ENCODE data around the gene NELFCD. TPM values are rescaled to one million over a fixed set of nuclear protein-coding genes. Genes with fewer than 3 reads are reported as not detected.
A peak's percentile ranks its signal among the peaks of the same experiment; 100 is the strongest.
"Not testable (repeated sequence)": the region's sequence is repeated elsewhere in the genome, so short reads cannot be mapped to it uniquely, and the experiment has no call there.

The NELFCD gene
- total RNA-seq, 1 donor from 2014 or later = 50.7 TPM

DNA sequence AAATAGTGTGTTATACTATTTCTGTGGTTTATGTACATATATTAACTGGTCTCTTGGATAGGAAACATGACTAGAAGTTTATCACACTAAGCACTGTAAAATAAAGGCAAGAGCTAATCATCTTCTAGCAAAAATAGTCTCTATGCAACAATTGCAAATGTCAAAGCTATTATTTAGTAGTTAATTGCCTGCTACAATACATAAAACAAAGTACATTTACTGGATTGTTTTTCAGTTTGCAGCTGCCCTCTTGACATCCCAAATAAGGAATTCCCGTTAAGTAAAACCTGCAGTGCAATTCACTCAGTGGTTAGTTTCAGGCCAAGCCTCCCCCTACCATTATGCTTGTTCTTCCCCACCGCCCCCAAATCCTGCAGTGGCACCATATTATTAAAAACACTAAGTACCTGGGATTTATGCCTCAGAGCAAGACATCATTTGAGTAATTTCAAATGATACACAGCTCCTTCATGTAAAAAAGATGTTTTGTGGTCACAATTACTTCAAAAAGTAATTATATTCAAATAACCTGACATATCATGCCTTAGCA lies 52.6 kb downstream of the NELFCD start:
- DNase-seq (ENCODE audit: low spot score) = no peak
- no peak for ATAC-seq
- intact Hi-C loops (cut with DNase I) = no loop called here

- ATAC-seq (no peak), DNase-seq (ENCODE audit: low spot score) (no peak)
- intact Hi-C loops (cut with DNase I) = no loop called here
These were observed 54.3 kb downstream of the NELFCD start for GRCh38 chr20:59035381-59035780.

- DNase-seq (ENCODE audit: low spot score) = no peak
These were observed 56.3 kb downstream of the NELFCD start for GRCh38 chr20:59037386-59037785.

DNA sequence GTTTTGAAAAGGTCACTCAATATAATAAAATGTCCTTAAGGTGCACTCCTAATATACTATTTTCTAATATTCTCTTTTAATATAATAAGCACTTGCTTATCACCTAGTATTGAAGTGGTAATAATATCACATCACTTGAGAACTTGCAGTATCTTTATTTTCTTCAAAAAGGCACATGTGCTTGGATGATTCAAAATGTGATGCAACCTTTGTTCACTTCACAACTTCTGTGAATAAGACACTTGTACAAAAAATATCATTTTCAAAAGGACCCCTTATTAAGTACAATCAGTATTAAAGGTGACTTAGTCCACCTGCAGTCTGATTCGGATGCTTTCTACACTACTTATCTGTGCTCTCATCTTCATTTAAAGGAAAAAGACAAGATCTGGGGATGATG lies 58.2 kb downstream of the NELFCD start:
- intact Hi-C loops (cut with DNase I) = no loop called here
- ATAC-seq = no peak
- DNase-seq (ENCODE audit: low spot score) = no peak

More at GRCh38 chr20:59037386-59037785, 56.3 kb downstream of the NELFCD start:
- intact Hi-C loops (cut with DNase I) = no loop called here
- ATAC-seq = no peak

- intact Hi-C loops (cut with DNase I) = no loop called here
- DNase-seq (ENCODE audit: low spot score) (no peak), ATAC-seq (no peak)
These were observed 59.6 kb downstream of the NELFCD start for GRCh38 chr20:59040667-59041066.

- DNase-seq (ENCODE audit: low spot score); ATAC-seq; intact Hi-C loops (cut with DNase I): not testable (repeated sequence)
These were observed 60.4 kb downstream of the NELFCD start for GRCh38 chr20:59041487-59041886.

GRCh38 chr20:59042151-59042795 lies 61.2 kb downstream of the NELFCD start, which contains the start of gene PRELID3B:
TSS of gene PRELID3B (minus strand) at chr20:59042786. CDS start at chr20:59042730, 56 bp downstream.
- ATAC-seq (peak; percentile 53), DNase-seq (ENCODE audit: low spot score) (no peak)
- intact Hi-C loops (cut with DNase I) = no loop called here

DNA sequence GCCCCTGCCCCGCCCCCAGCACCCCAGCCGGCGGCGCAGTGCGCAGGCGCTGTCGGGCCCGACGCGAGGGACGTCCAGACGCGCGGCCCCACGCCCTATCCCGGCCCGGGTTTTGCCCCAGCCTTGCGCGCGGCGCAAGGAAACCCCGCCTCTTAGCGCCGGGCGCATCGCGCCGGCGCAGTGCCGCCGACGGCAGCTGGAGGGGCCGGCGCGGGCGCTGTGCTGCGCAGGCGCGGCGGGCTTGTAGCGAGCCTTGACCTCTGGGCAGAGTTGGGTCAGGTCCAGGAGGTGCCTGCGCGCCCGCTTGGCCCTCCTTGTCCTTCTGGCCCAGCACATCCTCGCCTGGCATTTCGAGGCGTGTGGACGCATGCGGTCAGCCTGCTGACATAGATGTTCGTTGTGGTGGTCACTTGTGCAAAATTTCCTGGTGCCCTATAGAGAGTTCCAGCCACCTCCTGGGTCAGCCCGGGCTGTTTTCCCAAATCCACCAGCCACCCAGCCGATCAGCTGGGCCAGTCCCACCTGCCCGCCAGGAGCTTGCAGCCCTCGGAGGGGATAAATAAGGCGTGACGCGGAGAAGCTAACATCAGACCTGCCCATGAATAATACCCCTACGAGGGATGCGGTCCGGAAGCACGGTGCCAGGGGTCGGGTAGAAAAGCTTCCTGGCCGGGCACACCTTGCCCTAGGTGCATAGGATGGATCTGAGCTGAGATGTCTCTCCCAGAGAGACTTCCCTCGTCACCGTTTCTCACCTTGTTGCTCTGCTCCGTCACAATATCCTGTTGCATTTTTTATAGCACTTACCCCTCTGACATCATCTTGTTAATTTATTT lies 62.0 kb downstream of the NELFCD start:
- intact Hi-C loops (cut with DNase I) = no loop called here
- ATAC-seq (peak; percentile 98), DNase-seq (ENCODE audit: low spot score) (peak; percentile 95)

DNA sequence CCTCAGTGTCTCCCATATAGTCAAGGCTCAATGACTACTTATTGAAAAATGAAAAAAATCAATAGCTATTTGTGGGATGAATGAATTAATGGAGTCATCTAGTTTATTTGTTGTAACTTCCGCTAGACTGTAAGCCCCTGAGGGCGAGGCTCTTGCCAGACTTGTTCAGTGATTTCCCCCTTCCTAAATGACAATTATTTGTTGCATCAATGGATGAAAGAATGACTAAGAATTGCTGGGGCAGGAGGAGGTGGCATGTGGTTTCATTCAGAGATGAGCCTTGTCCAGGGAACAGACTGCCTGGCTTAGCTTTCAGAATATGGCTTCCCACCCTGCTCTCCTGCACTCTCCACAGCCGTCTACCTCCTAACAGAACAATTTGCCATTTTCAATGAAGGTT lies 62.6 kb downstream of the NELFCD start:
- intact Hi-C loops (cut with DNase I) = no loop called here
- DNase-seq (ENCODE audit: low spot score) = no peak

GRCh38 chr20:59044295-59044694 lies 63.2 kb downstream of the NELFCD start:
- ATAC-seq = no peak
- DNase-seq (ENCODE audit: low spot score) = no peak
- intact Hi-C loops (cut with DNase I) = no loop called here

More for the DNA sequence above, 62.6 kb downstream of the NELFCD start:
- ATAC-seq = no peak

Other genes with a start within 250 kb of the NELFCD start
- gene GNAS-AS1, start 130.4 kb upstream of the NELFCD start, total RNA-seq = 1.5 TPM
- gene GNAS, start 128.5 kb upstream of the NELFCD start, total RNA-seq = 617 TPM
- gene CTSZ, start 26.0 kb downstream of the NELFCD start, total RNA-seq = 151 TPM
- 1.0 TPM for gene TUBB1, start 38.2 kb downstream of the NELFCD start, total RNA-seq
- 38.4 TPM for gene ATP5F1E, start 51.1 kb downstream of the NELFCD start, total RNA-seq
- 30.5 TPM for gene PRELID3B, start 61.5 kb downstream of the NELFCD start, total RNA-seq
- gene ZNF831, start 182.6 kb downstream of the NELFCD start, total RNA-seq = 0.36 TPM